KMS-11 (cell line): ENCODE results near the gene ZNF595.
"Not testable (repeated sequence)": the region's sequence is repeated elsewhere in the genome, so short reads cannot be mapped to it uniquely, and the experiment has no call there.

Experiments
- H2AFZ ChIP-seq: fragments of 200-600 bp; sonication (generic); 2 replicates; pipeline ENCODE4 v1.6.1; 2016; ENCODE audit warnings: antibody characterized with exemption, mixed run types, low read depth
- H3K27ac ChIP-seq: fragments of 200-600 bp; sonication (generic); 2 replicates; pipeline ENCODE4 v1.6.1; 2016; ENCODE audit warnings: mild to moderate bottlenecking, mixed run types
- H3K27me3 ChIP-seq: fragments of 200-600 bp; sonication (generic); 2 replicates; pipeline ENCODE4 v1.6.1; 2017; ENCODE audit warnings: mild to moderate bottlenecking, low read depth, mixed run types, moderate library complexity; ENCODE audit not compliant: insufficient read depth
- H3K36me3 ChIP-seq: fragments of 200-600 bp; sonication (generic); 2 replicates; pipeline ENCODE4 v1.6.1; 2017; ENCODE audit warnings: mild to moderate bottlenecking, mixed run types; ENCODE audit not compliant: insufficient read depth
- H3K4me1 ChIP-seq: fragments of 200-600 bp; sonication (generic); 2 replicates; pipeline ENCODE4 v1.6.1; 2016; ENCODE audit warnings: mild to moderate bottlenecking, low read depth, mixed run types; ENCODE audit not compliant: poor library complexity, severe bottlenecking
- H3K4me2 ChIP-seq: fragments of 200-600 bp; sonication (generic); 2 replicates; pipeline ENCODE4 v1.7.0; 2016; ENCODE audit warnings: mild to moderate bottlenecking, mixed run types
- H3K4me3 ChIP-seq: fragments of 200-600 bp; sonication (generic); IDR thresholded peaks from 2 replicates; pipeline ENCODE4 v1.6.1; 2017; ENCODE audit warnings: low read depth, low read length, mixed read lengths; ENCODE audit not compliant: insufficient read depth
- H3K79me2 ChIP-seq: fragments of 200-600 bp; sonication (generic); 2 replicates; pipeline ENCODE4 v1.6.1; 2016; ENCODE audit warnings: low read depth, mixed run types; ENCODE audit not compliant: insufficient read depth
- H3K9ac ChIP-seq: fragments of 200-600 bp; sonication (generic); 2 replicates; pipeline ENCODE4 v1.6.1; 2016; ENCODE audit warnings: mild to moderate bottlenecking, mixed run types
- H4K20me1 ChIP-seq: fragments of 200-600 bp; sonication (generic); 2 replicates; pipeline ENCODE4 v1.6.1; 2016; ENCODE audit warnings: mild to moderate bottlenecking, mixed run types; ENCODE audit not compliant: insufficient read depth
- CTCF ChIP-seq: fragments of 200-600 bp; sonication (generic); conservative IDR thresholded peaks from 2 replicates; pipeline ENCODE4 v1.6.1; 2017; ENCODE audit warnings: low read depth, mild to moderate bottlenecking, antibody characterized with exemption, low read length, moderate library complexity, mixed read lengths

The ZNF595 gene

GRCh38 chr4:71830-72229 lies 18.7 kb downstream of the ZNF595 start:
- Histone ChIP-seq H3K79me2 (no peaks in the 10 kb centered on the region), H3K27ac (no peak overlapping the region), H3K9ac (no peak overlapping the region), H2AFZ (no peak overlapping the region), H4K20me1 (no peaks in the 10 kb centered on the region), H3K4me3 (no peak overlapping the region), H3K4me1 (no peaks in the 10 kb centered on the region), H3K27me3 (no peaks in the 10 kb centered on the region), H3K36me3 (no peaks in the 10 kb centered on the region), H3K4me2 (no peak overlapping the region)
- no peak for TF ChIP-seq CTCF

- Histone ChIP-seq H3K79me2 (no peaks in the 10 kb centered on the region), H3K36me3 (no peaks in the 10 kb centered on the region), H3K27me3 (no peaks in the 10 kb centered on the region), H3K4me2 (no peak overlapping the region), H3K9ac (no peak overlapping the region), H3K4me1 (no peaks in the 10 kb centered on the region), H2AFZ (no peak overlapping the region), H3K27ac (no peak overlapping the region), H3K4me3 (no peak overlapping the region), H4K20me1 (no peaks in the 10 kb centered on the region)
- no peak for TF ChIP-seq CTCF
These were observed 32.8 kb downstream of the ZNF595 start for GRCh38 chr4:85951-86350.

- not testable (repeated sequence) for H3K4me1 ChIP-seq, H3K79me2 ChIP-seq, H4K20me1 ChIP-seq, H3K36me3 ChIP-seq, H3K27me3 ChIP-seq, H3K4me2 ChIP-seq, H3K27ac ChIP-seq, H3K4me3 ChIP-seq, H2AFZ ChIP-seq, H3K9ac ChIP-seq
These were observed 33.6 kb downstream of the ZNF595 start for GRCh38 chr4:86559-87324.

- H3K4me3 ChIP-seq: no peak overlapping the region
- H3K27me3 ChIP-seq: no peaks in the 10 kb centered on the region
- H3K79me2 ChIP-seq: no peaks in the 10 kb centered on the region
- H3K4me1 ChIP-seq: no peaks in the 10 kb centered on the region
- H3K27ac ChIP-seq: no peak overlapping the region
- H2AFZ ChIP-seq: no peak overlapping the region
- no peaks in the 10 kb centered on the region for H3K36me3 ChIP-seq
- H4K20me1 ChIP-seq: no peaks in the 10 kb centered on the region
- H3K9ac ChIP-seq: no peak overlapping the region
- no peak for TF ChIP-seq CTCF
- no peak overlapping the region for H3K4me2 ChIP-seq
These were observed 45.3 kb downstream of the ZNF595 start for GRCh38 chr4:98386-98785.

GRCh38 chr4:99863-100262 lies 46.7 kb downstream of the ZNF595 start:
- Histone ChIP-seq H2AFZ (no peak overlapping the region), H3K79me2 (no peaks in the 10 kb centered on the region), H3K4me1 (no peaks in the 10 kb centered on the region), H4K20me1 (no peaks in the 10 kb centered on the region), H3K4me3 (no peak overlapping the region), H3K27ac (no peak overlapping the region), H3K9ac (no peak overlapping the region), H3K4me2 (no peak overlapping the region), H3K27me3 (no peaks in the 10 kb centered on the region), H3K36me3 (no peaks in the 10 kb centered on the region)
- TF ChIP-seq CTCF: no peak
